Hepatocyte (in vitro differentiated cells): ENCODE results near the gene PHACTR3.

Source experiments
- EZH2 ChIP-seq: fragments of 200-600 bp; sonication (generic); IDR thresholded peaks from 2 replicates; pipeline ENCODE4 v1.6.1; 2016; ENCODE audit warnings: antibody characterized with exemption, mild to moderate bottlenecking, borderline replicate concordance
- EZH2phosphoT487 ChIP-seq: fragments of 200-600 bp; sonication (generic); IDR thresholded peaks from one replicate; pipeline ENCODE4 v1.6.1; 2018; ENCODE audit warnings: antibody characterized with exemption, mild to moderate bottlenecking, low read depth, moderate library complexity; ENCODE audit not compliant: unreplicated experiment, severe bottlenecking
- TF ChIP-seq, protein P1 (sequence below): fragments of 200-600 bp; sonication (generic); IDR thresholded peaks from 2 replicates; pipeline ENCODE4 v1.5.1; 2016; ENCODE audit warnings: antibody characterized with exemption, mild to moderate bottlenecking; ENCODE audit not compliant: poor library complexity

DNA sequence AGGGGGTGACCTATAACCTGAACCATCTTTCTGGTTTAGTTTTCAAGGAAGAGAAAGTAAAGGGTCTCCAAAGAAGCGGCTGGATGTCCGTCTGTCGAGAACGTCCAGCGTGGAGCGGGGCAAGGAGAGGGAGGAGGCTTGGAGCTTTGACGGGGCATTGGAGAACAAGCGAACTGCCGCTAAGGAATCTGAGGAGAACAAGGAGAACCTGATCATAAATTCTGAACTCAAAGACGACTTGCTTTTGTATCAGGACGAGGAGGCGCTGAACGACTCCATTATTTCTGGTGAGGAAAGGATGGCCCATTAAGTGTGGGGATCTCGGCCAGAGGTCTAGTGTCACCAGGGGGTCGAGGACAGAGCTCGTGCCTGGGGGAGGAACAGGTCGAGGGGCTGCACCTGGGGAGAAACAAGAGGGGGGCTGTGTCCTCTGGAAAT lies 169.9 kb downstream of the PHACTR3 start:
- TF ChIP-seq EZH2 (no peak), EZH2phosphoT487 (no peak)
- TF ChIP-seq, protein P1, sequence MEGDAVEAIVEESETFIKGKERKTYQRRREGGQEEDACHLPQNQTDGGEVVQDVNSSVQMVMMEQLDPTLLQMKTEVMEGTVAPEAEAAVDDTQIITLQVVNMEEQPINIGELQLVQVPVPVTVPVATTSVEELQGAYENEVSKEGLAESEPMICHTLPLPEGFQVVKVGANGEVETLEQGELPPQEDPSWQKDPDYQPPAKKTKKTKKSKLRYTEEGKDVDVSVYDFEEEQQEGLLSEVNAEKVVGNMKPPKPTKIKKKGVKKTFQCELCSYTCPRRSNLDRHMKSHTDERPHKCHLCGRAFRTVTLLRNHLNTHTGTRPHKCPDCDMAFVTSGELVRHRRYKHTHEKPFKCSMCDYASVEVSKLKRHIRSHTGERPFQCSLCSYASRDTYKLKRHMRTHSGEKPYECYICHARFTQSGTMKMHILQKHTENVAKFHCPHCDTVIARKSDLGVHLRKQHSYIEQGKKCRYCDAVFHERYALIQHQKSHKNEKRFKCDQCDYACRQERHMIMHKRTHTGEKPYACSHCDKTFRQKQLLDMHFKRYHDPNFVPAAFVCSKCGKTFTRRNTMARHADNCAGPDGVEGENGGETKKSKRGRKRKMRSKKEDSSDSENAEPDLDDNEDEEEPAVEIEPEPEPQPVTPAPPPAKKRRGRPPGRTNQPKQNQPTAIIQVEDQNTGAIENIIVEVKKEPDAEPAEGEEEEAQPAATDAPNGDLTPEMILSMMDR, result no peak
